Posterior vena cava (tissue), 2 donors: ENCODE data around the gene SERPINA12. TPM values are rescaled to one million over a fixed set of nuclear protein-coding genes. Genes with fewer than 3 reads are reported as not detected.

Experiments used
- DNase-seq: peaks from one replicate; pipeline ENCODE4 v3.0.0-alpha.2; 2020; ENCODE audit warnings: low spot score
- intact Hi-C, 2 donors: fragments of 100-400 bp; cut with DNase I; formaldehyde crosslinking; loops; one replicate each; pipeline versions ENCODE4 v1.14.1 to v1.14.2; 2022 to 2023
- long read RNA-seq, 2 donors: library from polyadenylated mRNA; unstranded; transcript quantifications; one replicate each; pipeline ENCODE4 v2.0.0, GENCODE V29; 2020 to 2021
- total RNA-seq, 2 donors: library from RNA; stranded (reverse); fragmentation: NEBNext Ultra II Directional; extraction: Animal tissue kit (Norgen Biotek cat#: 25700); gene quantifications; one replicate each; pipeline ENCODE4 v1.2.1, GENCODE V29; 2021
- donor health status: DM: yes; HTN: yes; CAD: no.
- donor health status: DM: yes; HTN: yes; CAD: no.

SERPINA12 gene
- not detected for total RNA-seq
- long read RNA-seq, donor 1 = 0 reads
- long read RNA-seq, donor 2 = 0 reads

DNA sequence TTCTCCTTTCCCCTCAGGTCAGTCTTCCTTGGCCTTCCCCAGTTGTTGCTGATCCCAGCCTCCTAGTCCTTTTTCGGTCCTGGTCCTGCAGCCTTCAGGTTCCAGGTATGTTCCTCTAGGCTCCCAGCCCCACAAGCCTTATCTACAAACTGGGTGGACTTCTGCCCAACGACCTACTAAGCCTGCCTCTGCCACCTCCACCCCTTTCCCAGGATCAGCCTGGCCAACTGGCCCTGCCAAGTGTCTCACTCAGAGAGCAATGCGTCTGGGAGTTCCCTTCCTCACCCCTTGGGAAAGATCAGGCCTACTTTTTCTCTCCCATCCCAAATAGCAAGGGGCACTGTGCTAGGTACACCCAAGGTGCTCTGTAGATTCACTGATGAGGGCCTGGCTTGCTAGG, at the start of gene SERPINA12:
SERPINA12 (minus strand) TSS at position 114 of the 400 bp plus-strand sequence. CDS start 11,072 bp downstream, outside the sequence.
- no peak for DNase-seq
- intact Hi-C loops = loop anchor here in 1 of 2 donors (2.0 kb wide), 1 partner anchor 65 kb away; no protein-coding TSS in a partner anchor

DNA sequence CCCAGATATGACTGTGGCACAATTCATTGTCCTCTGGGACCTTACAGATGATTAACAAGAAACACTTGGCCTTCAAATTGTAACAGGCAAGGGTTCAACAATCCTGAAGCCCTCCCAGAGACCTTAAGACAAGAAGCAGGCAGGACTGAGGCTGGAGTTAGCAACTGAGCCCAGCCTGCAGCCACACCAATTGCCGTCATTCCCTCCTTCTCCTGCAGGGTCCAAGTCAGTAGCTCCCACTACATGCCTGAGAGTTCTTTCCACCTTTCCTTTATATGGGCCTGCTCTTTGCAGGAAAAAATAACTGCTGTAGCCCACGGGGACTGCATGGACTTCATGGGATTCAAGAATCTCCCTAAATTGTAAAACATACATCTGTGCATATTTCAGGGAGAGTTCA, 49.6 kb upstream of the SERPINA12 start:
- intact Hi-C loops = no loop called here

GRCh38 chr14:94557327-94557726, 48.1 kb upstream of the SERPINA12 start:
- intact Hi-C loops = no loop called here
- DNase-seq = no peak

More for the DNA sequence above, 49.6 kb upstream of the SERPINA12 start:
- no peak for DNase-seq

GRCh38 chr14:94555991-94556390, 46.7 kb upstream of the SERPINA12 start:
- intact Hi-C loops = no loop called here
- DNase-seq = no peak

DNA sequence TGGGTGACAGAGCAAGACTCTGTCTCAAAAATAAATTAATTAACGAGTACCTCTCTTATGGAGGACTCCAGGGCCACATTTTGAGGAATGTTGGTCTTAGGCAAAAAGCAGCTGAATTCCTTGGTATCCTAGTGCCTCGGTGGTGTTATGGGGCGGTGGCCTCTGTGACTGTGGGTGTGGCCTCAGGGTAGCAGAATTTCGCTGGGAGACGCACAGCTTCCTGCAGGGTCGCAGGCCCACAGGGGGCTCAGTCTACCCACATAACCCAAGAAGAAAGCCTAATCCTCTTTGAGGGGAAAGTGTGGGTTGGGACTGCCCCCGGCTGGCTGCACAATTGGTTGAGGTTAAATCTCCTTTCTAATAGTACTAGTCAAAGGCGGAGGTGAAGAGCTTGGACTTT, 40.8 kb upstream of the SERPINA12 start:
- DNase-seq = no peak
- intact Hi-C loops = no loop called here

DNA sequence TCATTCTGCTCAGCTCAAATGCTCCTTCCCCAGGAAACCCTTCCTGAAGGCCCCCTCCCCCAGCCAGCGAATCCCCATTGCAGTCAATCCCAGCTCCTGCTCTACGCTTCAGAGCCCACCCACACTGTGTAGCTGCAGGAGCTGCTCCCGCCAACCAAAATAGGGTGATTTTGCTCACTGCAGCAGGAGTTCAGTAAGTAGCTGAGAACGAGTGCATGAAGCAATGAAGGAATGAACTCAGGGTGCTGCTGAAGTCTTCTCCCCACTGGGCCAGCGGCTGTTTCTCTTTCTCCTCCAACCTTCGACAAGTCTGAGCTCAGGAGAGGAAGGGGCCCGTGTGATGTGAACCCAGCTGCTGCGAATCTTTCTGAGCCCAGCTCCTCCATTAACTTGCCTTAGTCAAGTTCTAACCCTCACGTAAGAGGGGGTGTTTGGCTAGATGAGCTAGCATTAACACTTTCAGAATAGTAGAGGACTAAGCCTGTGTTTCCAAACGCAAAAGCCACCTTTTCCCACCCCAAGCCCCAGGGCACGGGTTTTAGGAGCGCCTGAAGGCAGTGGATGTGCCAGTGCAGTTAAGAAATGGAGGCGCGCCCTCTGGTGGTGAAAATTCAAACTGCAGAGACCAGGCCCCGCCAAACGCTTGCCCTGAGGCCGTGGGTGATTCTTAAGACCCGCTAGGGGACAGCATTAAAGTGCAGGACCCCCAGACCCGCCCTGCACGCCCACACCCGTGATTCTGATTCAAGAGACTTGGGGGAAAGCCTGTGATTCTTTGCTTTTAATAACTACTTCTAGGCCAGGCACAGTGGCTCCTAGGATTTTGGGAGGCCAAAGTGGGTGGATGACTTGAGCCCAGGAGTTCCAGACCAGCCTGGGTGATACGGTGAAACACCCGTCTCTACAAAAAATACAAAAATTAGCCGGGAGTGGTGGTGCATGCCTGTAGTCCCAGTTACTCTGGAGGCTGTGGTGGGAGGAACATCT, 40.0 kb upstream of the SERPINA12 start:
- intact Hi-C loops = no loop called here
- DNase-seq = peak; percentile 91

DNA sequence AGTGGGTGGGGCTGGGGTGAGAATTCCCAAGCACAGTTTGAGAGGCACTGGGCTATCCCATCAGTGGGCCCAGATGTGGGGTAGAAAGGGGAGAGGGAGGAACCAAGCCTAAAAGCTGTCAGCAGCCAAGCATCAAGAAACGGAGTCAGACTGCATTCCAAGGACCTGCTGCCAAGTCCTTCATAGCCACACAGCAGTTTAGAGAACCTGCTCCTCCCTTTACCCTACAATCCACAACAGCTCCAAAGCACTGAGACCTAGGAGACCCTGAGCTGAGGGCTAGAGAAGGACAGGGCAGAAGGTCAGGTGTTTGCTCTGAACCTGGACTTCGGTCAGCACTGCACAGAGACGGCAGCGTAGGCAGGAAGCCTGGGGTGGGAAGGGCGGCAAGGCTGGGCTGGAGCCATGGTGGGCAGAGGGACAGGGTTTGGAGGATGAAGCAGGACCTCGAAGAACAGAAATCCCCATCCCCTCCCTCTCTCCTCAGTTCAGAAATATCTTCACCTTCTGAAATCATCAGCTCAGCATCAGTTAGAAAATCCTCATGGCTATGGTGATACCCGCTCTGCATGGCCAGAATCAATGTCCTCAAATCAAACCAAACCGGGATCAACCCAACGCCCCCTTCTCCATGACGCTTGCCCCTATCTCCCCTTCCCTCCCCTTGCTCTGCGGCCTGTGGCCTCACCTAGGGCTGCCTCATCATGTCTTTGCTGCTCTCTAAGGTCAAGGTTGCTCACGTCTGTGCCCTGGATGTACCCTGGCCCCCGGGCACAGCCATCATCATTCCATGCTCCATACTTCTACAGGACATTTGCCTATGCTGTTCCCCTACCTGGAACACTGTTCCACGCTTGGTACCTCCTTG, 39.1 kb upstream of the SERPINA12 start:
- intact Hi-C loops = no loop called here
- DNase-seq = no peak

DNA sequence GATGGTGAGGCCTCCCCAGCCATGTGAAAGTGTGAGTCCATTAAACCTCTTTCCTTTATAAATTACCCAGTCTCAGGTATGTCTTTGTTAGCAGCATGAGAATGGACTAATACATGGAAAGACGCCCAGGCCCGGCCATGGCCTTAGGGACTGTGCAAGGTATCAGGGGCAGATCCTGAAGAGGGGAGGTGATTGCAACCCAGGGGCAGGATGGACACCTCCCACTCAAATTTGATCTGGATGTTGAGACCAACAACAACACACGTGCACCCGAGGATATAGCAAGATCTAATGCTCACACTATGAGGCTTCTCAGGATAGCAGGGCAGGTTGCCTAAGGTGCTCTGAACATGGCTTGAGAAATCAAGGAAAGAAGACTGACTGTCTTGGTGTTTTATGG, 38.5 kb upstream of the SERPINA12 start:
- intact Hi-C loops = no loop called here
- no peak for DNase-seq

DNA sequence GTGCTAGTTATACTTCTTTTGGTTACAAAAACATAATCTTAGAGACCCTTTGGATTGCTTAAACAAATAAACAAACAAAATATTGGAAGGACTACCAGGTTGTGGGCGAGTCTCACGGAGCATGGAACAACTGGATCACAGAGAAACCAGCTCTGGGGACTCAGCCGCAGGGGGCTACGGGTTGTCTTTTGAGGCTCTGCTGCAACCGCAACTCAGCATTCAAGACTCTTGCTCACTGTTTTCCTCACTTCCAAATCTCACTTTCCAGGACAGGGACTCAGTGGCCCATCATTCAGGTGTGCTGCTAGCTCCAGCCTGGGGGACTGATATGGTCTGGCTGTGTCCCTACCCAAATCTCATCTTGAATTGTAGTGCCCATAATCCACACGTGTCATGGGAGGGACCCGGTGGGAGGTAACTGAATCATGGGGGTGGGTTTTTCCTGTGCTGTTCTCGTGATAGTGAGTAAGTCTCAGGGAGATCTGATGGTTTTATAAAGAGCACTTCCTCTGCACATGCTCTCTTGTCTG, 37.9 kb upstream of the SERPINA12 start:
- DNase-seq = no peak
- intact Hi-C loops = no loop called here

DNA sequence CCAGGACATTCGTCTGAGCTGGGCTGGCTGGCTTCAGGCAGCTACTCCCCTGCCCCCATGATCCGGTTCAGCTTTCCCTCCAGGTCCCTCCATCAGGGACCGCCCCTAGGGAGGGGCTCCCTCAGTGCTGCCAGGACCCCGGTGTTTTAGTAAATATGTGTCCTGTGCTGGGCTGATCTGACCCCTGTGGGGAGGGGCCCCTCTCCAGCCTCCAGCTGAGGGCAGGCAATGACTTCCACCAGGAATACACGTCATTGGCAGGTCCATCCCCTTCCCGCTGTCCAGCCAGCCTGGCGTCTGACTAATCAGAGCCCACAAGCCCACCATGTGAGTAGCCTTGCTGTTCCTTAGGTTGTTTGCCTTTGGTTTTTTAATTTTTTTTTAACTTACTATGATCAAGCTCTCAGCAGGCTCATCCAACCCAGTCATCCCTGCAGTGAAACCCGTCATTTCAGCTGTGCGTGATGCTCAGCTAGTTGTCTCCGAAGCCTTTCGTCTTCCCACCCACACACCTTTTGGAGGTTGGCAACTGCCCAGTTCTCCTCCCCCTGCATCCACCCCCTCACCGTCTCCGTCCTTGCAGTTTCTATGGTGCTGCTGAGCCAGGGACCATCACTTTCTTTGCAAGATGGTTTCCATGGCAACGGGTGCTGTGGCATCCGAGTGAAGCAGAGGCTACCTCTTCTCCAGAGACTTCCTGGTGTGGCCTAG, 36.0 kb upstream of the SERPINA12 start:
- intact Hi-C loops = no loop called here
- DNase-seq = no peak

- intact Hi-C loops = loop anchor here in 1 of 2 donors (5.0 kb wide), 1 partner anchor 1868 kb away; no protein-coding TSS in a partner anchor
- no peak for DNase-seq
Measured at GRCh38 chr14:94544726-94545125, 35.5 kb upstream of the SERPINA12 start.

GRCh38 chr14:94543449-94544124, 34.3 kb upstream of the SERPINA12 start:
- no peak for DNase-seq
- intact Hi-C loops = loop anchor here in 1 of 2 donors (5.0 kb wide), 1 partner anchor 1869 kb away; no protein-coding TSS in a partner anchor

DNA sequence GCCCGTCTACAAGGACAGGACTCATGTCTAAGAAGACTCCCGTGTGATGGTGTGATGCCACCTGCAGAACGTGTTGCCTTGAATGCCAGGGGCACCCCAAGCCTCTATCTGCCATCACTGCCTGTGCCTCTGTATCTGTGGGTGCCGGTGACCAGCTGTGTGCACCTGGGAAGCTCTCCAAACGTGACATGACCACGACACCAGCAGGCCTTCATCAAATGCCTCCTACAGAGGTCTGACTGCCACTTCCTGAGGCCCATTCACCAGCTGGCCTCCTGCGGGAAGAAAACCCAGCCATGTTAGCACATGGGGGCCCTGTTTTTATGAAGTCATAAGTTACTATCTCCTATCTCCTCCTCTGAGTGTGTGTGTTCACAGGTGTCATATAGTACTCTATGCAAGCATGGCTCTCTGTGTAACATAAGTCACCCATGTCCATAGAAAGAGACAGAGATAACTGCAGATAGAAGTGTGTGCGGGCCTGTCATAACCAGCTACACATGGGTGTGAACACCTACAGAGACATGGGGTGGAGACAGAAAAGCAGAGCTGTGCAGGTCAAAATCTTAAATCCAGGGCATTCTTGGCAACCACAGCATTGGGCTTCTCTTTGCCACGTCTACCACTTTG, 33.7 kb upstream of the SERPINA12 start:
- intact Hi-C loops = loop anchor here in 1 of 2 donors (5.0 kb wide), 1 partner anchor 1869 kb away; no protein-coding TSS in a partner anchor
- DNase-seq = no peak

- intact Hi-C loops = loop anchor here in 1 of 2 donors (5.0 kb wide), 1 partner anchor 1870 kb away; no protein-coding TSS in a partner anchor
Measured at GRCh38 chr14:94542111-94542810, 33.0 kb upstream of the SERPINA12 start.

DNA sequence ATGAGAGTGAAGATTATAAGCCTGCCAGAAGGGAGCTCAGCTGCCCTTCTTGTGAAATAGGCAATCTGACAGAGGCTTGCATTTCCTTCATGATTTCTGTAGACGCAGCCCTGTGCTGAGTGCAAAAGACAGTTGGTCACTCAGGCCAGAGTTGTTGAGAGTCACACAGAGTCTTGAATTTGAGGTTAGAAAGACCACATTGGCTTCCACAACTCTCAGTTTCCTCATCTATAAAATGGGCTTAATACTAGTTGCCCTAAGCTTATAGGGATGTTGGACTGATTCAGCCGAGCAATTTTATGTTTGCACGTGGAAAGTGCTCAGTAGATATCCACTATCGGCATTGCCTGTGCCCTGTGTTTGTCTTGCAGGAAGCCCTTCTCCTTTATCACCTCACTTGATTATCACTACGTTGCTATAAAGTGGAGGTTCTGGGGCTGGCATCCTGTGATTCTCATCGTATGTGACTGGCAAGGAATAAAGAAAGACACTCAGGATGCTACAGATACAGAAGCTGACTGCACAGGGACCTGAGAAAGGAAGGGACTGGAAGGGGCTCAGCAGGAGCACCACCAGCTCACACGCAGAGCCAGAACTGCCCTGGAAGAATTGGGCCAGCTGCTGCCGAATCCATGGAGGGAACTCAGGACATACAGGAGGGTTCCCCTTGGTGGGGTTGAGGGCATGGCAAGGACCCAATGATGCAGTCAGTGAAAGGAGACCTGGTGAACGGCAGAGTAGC, 32.1 kb upstream of the SERPINA12 start:
- intact Hi-C loops = loop anchor here in 1 of 2 donors (5.0 kb wide), 1 partner anchor 1871 kb away; no protein-coding TSS in a partner anchor
- no peak for DNase-seq

More at GRCh38 chr14:94542111-94542810, 33.0 kb upstream of the SERPINA12 start:
- no peak for DNase-seq
